ENCODE results near the gene SIK2.

The SIK2 gene

GRCh38 chr11:111663820-111664219, 61.6 kb downstream of the SIK2 start:
- peak; percentile 52 for DNase-seq

DNA sequence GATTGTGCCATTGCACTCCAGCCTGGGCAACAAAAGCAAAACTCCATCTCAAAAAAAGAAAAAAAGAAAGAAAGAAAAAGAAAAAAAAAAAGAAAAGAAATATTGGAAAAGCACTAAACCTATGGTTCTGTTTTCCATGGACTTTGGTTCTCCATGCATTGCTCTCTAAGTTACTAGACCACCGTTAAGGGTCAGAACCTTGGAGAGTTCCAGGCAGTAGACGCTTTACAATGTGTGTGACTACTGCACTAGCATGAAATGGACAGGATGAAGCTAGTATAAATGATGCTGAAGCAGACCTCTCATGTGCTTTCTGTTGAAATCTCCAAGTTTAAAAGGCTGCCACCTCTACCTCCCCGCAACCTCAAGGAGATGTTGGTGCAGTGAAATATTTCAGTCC, 63.5 kb downstream of the SIK2 start:
- peak; percentile 75 for DNase-seq

GRCh38 chr11:111668980-111669379, 66.7 kb downstream of the SIK2 start:
- no peak for DNase-seq

DNA sequence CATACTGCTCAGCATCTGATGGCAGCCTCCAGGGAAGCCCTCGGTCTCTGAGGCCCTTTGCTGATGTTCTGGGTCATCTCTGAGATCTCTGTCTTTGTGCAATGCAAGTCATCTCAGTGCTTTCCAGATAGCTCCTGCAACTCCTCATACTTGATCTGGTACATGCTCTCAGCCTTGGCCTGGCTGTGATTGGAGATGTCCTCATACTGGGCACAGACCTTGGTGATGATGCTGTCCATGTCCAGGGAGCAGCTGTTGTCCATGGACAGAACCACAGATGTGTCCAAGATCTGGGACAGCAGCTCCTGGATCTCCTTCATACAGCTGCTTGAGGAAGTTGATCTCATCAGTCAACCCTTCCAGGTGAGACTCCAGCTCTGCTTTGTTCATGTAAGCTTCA, 69.1 kb downstream of the SIK2 start:
- no peak for DNase-seq

- DNase-seq = no peak
Measured at GRCh38 chr11:111672949-111673348, 70.7 kb downstream of the SIK2 start.

DNA sequence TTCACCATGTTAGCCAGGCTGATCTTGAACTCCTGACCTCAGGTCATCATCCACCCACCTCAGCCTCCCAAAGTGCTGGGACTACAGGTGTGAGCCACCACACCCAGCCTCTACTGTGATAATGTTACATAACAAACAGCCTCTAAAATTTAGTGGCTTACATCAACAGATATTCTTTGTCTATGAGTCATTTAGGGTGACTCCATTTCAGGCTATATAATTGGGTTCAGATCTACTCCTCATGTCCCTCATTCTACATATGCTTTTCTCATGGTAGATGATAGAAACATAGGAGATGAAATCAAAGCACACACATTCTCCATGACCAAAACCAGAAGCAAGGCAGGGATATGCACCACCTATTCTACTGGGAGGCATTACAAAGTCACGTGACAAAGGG, 72.7 kb downstream of the SIK2 start:
- peak; percentile 22 for DNase-seq

- no peak for DNase-seq
Measured at GRCh38 chr11:111675891-111676290, 73.6 kb downstream of the SIK2 start.

DNA sequence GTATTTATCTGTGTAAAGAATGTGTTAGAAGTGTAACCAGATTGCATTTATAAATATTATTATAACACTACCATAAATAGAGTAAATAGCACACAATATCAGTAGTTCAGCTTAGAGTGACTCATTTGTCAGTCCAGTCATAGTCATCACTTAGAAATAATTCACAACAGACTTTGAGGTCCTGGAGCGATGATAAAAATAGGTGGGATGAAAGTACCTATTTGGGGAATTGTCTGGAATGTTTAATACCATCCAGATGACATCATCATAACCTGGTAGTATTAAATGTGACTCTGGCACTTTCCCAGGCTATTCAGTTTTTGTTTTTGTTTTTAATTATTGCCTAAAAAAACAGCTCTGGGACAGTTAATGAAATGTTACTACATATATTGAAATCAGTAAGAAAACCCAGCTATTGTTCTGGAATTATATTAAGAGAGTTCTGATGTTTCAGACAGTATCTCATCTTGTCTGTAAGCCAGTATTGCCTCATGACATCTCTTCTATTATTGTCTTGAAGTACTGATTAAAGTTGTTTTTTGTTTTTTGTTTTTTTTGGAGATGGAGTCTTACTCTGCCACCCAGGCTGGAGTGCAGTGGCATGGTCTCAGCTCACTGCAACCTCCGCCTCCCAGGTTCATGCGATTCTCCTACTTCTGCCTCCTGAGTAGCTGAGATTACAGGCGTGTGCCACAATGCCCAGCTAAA, 74.8 kb downstream of the SIK2 start:
- peak; percentile 71 for DNase-seq

GRCh38 chr11:111680486-111681175, 78.4 kb downstream of the SIK2 start:
- DNase-seq = no peak

DNA sequence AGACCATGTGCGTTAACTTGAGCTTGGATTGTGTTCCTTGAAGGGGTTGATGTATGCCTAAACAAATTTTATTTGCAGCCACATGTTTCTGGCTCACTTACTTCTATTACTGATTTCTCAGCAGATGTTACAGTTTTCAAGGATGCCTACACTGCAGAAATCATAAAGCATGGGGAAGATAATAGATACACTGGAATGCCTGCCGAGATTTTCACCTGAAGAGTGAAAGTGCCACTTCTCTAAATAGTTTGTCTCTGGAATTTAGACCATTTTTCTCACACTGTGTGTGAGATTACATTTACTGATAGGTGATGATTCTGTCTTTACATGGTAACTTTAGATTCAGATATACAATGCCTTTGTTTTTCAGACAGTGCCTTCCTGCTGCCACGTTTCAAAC, 81.6 kb downstream of the SIK2 start:
- no peak for DNase-seq

- peak; percentile 51 for DNase-seq
Measured at GRCh38 chr11:111684251-111684650, 82.0 kb downstream of the SIK2 start.

DNA sequence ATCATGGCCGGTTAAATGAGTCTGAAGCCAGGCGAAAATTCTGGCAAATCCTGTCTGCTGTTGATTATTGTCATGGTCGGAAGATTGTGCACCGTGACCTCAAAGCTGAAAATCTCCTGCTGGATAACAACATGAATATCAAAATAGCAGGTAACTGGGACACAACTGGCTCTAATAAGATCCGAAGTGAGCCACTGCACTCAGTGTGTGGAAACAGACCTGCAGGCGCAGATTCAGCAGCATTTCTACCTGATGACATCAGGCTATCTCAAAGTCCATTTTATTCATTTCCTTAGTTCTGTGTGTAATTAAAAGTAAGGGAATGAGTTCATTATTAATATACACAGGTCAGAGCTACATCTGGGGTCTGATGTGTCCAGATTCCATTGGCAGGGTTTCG, 85.8 kb downstream of the SIK2 start:
- DNase-seq = no peak

GRCh38 chr11:111691176-111691575, 88.9 kb downstream of the SIK2 start:
- no peak for DNase-seq

GRCh38 chr11:111691741-111692140, 89.5 kb downstream of the SIK2 start:
- DNase-seq = no peak

DNA sequence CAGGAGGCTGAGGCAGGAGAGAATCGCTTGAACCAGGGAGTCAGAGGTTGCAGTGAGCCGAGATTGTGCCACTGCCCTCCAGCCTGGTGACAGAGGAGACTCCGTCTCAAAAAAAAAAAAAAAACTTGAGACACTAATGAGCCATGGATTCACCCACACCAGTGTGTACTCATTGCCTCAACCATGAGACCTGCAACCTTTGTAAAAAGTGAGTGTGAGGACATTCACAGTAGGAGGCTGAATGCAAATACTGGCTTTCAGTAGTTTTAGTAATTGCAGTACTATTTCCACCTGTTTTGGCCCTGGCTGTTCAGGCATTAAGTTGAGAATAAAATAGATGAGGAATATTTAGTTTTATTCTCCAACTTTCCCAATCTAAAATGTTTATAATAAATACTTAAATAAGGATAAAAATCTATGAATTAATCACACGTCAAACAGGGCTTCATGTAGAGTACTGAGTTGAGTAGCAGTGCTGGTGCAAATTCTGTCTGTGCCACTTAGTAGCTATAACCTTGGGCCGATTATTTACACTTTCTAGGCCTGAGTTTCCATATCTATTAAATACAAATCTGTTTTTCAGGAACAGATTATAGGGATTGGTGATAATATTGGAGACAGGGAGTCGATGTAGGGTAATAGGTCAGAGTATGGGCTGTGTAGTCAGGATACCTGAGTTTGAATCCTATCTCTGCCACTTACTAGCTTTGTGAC, 91.1 kb downstream of the SIK2 start:
- DNase-seq = no peak

DNA sequence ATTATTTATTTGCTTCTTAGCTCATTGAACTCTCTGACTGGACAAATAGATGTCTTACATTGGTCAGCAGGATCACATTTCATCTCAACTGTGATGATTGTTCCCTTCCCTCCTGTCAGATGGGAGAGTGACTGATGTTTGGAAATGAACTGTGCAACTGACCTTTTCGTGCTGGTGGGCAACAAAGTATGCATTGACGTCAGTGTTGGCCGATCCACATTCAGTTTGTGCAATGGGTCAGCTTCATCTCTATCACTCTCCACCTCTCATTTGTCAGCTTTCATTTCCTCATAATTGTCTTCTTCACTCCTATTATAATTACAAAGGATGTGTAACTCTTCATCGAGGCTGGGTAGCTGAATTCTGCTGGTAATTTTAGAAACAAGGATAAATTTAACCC, 92.6 kb downstream of the SIK2 start:
- DNase-seq = peak; percentile 88

DNA sequence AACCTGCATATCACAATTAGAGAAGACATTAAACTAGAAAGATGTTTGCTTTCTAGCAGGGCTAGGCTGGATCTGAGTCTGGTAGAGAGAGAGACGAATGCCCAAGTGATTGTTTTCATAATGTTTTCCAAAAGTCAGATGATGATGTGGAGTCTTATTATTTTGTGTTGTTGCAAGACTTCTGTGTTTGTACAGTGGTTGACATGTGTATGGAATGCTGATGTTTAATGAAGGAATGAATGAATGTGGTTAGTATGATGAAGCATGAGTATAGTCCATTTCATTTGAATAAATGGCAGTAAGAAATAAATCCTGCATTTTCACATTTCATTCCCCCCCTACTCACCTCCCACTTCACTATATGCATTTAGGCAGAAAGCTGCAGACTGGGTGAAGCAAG, 94.3 kb downstream of the SIK2 start:
- peak; percentile 37 for DNase-seq

GRCh38 chr11:111697933-111698371, 95.7 kb downstream of the SIK2 start:
- no peak for DNase-seq

DNA sequence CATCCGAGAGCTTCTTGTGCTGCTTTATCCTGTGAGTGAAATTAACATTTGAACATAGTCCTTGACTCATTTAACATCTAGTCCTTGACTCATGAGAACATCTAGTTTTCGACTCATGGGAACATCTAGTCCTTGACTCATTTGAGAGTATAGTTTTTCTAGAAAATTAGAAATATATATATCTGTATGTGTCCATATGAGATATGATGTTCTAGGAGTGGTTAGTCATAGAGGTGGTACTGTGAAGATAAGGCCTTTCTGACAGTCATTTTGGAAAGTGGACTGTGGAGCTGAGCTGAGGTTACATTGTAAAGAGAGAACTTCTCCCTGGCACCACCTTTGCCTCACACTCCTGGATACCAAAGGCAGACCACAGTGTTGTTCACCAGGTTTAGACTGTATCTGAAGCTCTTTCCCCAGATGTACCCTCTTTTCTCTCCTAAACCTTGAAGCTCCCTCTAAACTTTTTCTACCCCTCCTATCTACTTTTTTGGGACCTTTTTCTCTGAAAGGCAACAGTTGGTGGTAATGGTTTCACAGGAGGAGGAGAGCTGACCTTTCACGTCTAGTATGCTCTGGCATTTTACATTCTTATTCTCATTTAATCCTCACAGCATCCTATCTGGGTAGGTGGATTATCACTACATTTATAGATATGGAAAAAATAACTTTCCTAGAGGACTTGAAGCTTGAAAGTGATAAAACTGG, 96.8 kb downstream of the SIK2 start:
- DNase-seq = no peak

GRCh38 chr11:111699579-111700156, 97.4 kb downstream of the SIK2 start:
- DNase-seq = no peak

DNA sequence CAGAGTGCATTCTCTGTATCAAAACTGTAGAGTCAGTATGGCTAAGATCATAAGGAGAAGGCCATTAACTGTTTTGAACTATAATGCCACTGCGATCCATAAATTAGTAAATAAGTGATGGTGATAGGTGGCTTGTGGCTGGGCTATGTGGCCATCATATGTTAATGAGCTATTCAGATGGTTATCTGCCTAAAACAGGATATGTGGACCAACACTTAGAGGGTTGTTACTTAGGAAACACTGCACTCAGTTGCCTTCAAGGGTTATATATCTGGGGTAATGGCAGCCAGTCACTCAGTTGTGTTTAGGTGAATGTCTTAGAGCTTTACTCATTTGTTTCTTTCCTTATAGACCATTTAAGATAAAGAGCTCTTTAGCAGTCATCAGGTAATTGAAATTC, 97.9 kb downstream of the SIK2 start:
- no peak for DNase-seq

- DNase-seq = no peak
Measured at GRCh38 chr11:111702623-111703022, 100.4 kb downstream of the SIK2 start.

DNA sequence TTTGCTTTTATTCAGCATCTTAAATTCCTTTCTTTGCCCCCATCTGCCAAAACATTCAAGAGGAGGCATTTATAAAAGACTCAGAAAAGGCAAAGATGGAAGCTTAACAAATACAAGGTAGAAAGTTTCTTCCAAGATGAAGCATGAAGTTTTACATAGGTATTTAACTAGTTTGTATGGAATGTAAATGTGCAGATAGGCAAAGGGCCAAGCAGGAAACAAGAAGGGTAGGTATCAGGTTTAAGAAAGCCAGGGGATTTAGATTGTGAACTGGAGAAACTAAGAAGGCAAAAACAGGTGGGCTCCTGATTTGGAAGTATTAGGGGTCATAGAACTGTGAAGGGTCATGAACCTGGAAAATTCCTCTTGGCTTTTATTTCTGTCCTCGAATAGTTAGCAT, 101.3 kb downstream of the SIK2 start:
- DNase-seq = no peak
